HL-60 (cell line): ENCODE measurements around the gene GPHN.

ENCODE experiments used
- CTCF ChIP-seq: IDR thresholded peaks from one replicate; pipeline ENCODE4 v1.5.1; 2011; ENCODE audit warnings: low read length, control low read depth, inconsistent platforms; ENCODE audit not compliant: insufficient read depth
- GABPA ChIP-seq: IDR thresholded peaks from 2 replicates; pipeline ENCODE4 v1.6.1; 2012; ENCODE audit warnings: low read depth
- POLR2AphosphoS5 ChIP-seq: IDR thresholded peaks from 2 replicates; pipeline ENCODE4 v1.6.1; 2012; ENCODE audit warnings: low read depth

- TF ChIP-seq CTCF, result no peak
- TF ChIP-seq POLR2AphosphoS5, result no peak
- no peak for TF ChIP-seq GABPA
These were observed 658.5 kb downstream of the GPHN start for GRCh38 chr14:67166450-67166853.
